ENCODE data around the gene PLD2.
A peak's percentile ranks its signal among the peaks of the same experiment; 100 is the strongest.

Gene PLD2

GRCh38 chr17:4800462-4801196 lies 6.3 kb upstream of the PLD2 start:
- no peak for DNase-seq (ENCODE audit: low read depth, low spot score)
- H3K36me3 ChIP-seq (ENCODE audit: insufficient read depth, low read length): peaks cover 17% of the 10 kb centered on the region
- H3K4me3 ChIP-seq: no peak overlapping the region
- TF ChIP-seq FOXP2 (optimal IDR thresholded peaks at IDR 0.05; ENCODE audit: control extremely low read depth, extremely low read length, insufficient read depth) (no peak), EZH2 (IDR thresholded peaks at IDR 0.05) (no peak), POLR2AphosphoS5 (IDR thresholded peaks at IDR 0.05; ENCODE audit: borderline replicate concordance, low read depth, low read length) (no peak)
- H3K9me3 ChIP-seq (ENCODE audit: low read depth, low read length): no peaks in the 10 kb centered on the region
- no peak overlapping the region for H3K27ac ChIP-seq
- H3K9ac ChIP-seq (ENCODE audit: insufficient read length): no peak overlapping the region

DNA sequence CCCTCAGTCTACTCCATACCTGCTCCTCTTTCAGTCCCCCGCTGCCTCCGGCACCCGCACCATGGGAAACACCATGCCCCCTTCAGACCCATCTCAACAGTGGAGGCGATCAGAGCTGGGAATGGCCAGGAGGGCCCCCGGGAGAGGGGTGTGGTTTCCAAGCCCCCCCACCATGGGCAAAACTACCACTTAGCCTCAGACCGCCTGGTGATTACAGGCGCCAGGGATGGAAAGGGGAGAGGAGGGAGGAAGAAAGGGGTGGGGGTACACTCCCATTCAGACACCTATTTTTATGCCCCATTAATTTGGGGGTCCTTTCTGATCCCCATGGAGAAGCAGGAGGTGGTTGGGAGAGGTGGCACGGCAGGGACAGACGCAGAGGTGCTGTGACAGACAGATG lies 4.7 kb upstream of the PLD2 start, which contains the start of gene C17orf114:
Gene C17orf114 (minus strand): TSS at position 101 of the 400 bp plus-strand sequence.
- no peak for DNase-seq (ENCODE audit: low read depth, low spot score)
- Histone ChIP-seq H3K9ac (ENCODE audit: insufficient read length) (no peak within 1 kb of the TSS), H3K36me3 (ENCODE audit: insufficient read depth, low read length) (peaks cover 16% of the 10 kb centered on the region), H3K4me3 (no peak within 1 kb of the TSS), H3K9me3 (ENCODE audit: low read depth, low read length) (no peaks in the 10 kb centered on the region), H3K27ac (no peak within 1 kb of the TSS)
- TF ChIP-seq POLR2AphosphoS5 (IDR thresholded peaks at IDR 0.05; ENCODE audit: borderline replicate concordance, low read depth, low read length) (no peak), EZH2 (IDR thresholded peaks at IDR 0.05) (no peak), FOXP2 (optimal IDR thresholded peaks at IDR 0.05; ENCODE audit: control extremely low read depth, extremely low read length, insufficient read depth) (no peak)

DNA sequence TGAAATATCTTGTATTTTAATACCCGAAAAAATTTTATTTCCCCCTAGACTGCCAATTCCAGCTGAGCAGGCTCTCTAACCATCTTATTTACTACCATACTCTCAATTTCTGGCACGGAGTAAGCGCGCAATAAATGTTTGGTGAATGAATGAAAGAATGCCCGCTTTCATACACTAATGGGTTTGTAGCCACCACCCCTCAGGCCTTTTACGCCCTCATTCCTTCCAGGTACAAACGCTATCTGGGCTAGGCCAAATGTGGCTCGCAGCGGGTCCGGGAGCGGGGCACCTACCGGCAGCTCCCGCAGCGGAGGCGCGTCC lies 536 bp upstream of the PLD2 start:
- Histone ChIP-seq H3K9ac (ENCODE audit: insufficient read length) (peak overlapping the region; percentile 37), H3K9me3 (ENCODE audit: low read depth, low read length) (no peaks in the 10 kb centered on the region), H3K27ac (no peak overlapping the region), H3K4me3 (peak overlapping the region; percentile 75), H3K36me3 (ENCODE audit: insufficient read depth, low read length) (no peaks in the 10 kb centered on the region)
- no peak for DNase-seq (ENCODE audit: low read depth, low spot score)
- no peak for TF ChIP-seq POLR2AphosphoS5 (IDR thresholded peaks at IDR 0.05; ENCODE audit: borderline replicate concordance, low read depth, low read length)
- no peak for TF ChIP-seq FOXP2 (optimal IDR thresholded peaks at IDR 0.05; ENCODE audit: control extremely low read depth, extremely low read length, insufficient read depth)
- TF ChIP-seq EZH2 (IDR thresholded peaks at IDR 0.05): no peak

DNA sequence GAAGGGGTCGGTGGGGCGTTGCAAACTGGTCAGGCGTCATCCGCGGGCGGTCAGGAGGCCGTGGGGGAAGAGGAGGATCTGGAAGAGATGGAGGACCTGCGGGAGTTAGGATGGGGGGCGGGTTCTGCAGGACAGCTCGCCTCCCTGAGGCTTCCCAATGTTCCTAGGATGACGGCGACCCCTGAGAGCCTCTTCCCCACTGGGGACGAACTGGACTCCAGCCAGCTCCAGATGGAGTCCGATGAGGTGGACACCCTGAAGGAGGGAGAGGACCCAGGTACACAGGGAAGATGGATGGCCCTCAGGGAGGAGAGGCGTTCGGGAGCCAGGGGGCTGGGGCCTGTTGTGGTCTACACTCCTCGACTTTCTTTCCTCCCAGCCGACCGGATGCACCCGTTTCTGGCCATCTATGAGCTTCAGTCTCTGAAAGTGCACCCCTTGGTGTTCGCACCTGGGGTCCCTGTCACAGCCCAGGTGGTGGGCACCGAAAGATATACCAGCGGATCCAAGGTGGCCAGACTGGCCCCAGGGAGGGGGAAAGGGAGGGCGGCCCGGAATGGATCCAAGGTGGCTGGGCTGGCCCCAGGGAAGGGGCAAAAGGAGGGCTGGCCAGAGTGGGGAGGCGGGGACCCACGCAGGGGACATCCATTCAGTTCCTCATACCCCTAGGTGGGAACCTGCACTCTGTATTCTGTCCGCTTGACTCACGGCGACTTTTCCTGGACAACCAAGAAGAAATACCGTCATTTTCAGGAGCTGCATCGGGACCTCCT lies 839 bp downstream of the PLD2 start:
- DNase-seq (ENCODE audit: low read depth, low spot score): no peak
- peak overlapping the region; percentile 75 for H3K4me3 ChIP-seq
- H3K36me3 ChIP-seq (ENCODE audit: insufficient read depth, low read length): no peaks in the 10 kb centered on the region
- no peak overlapping the region for H3K9ac ChIP-seq (ENCODE audit: insufficient read length)
- no peaks in the 10 kb centered on the region for H3K9me3 ChIP-seq (ENCODE audit: low read depth, low read length)
- TF ChIP-seq FOXP2 (optimal IDR thresholded peaks at IDR 0.05; ENCODE audit: control extremely low read depth, extremely low read length, insufficient read depth) (no peak), EZH2 (IDR thresholded peaks at IDR 0.05) (no peak), POLR2AphosphoS5 (IDR thresholded peaks at IDR 0.05; ENCODE audit: borderline replicate concordance, low read depth, low read length) (no peak)
- H3K27ac ChIP-seq: no peak overlapping the region

GRCh38 chr17:4808378-4808767 lies 1.4 kb downstream of the PLD2 start:
- TF ChIP-seq FOXP2 (optimal IDR thresholded peaks at IDR 0.05; ENCODE audit: control extremely low read depth, extremely low read length, insufficient read depth): no peak
- no peak for TF ChIP-seq EZH2 (IDR thresholded peaks at IDR 0.05)
- TF ChIP-seq POLR2AphosphoS5 (IDR thresholded peaks at IDR 0.05; ENCODE audit: borderline replicate concordance, low read depth, low read length): no peak
- no peak for DNase-seq (ENCODE audit: low read depth, low spot score)
- Histone ChIP-seq H3K4me3 (no peak overlapping the region), H3K27ac (no peak overlapping the region), H3K9me3 (ENCODE audit: low read depth, low read length) (no peaks in the 10 kb centered on the region), H3K9ac (ENCODE audit: insufficient read length) (no peak overlapping the region), H3K36me3 (ENCODE audit: insufficient read depth, low read length) (no peaks in the 10 kb centered on the region)

DNA sequence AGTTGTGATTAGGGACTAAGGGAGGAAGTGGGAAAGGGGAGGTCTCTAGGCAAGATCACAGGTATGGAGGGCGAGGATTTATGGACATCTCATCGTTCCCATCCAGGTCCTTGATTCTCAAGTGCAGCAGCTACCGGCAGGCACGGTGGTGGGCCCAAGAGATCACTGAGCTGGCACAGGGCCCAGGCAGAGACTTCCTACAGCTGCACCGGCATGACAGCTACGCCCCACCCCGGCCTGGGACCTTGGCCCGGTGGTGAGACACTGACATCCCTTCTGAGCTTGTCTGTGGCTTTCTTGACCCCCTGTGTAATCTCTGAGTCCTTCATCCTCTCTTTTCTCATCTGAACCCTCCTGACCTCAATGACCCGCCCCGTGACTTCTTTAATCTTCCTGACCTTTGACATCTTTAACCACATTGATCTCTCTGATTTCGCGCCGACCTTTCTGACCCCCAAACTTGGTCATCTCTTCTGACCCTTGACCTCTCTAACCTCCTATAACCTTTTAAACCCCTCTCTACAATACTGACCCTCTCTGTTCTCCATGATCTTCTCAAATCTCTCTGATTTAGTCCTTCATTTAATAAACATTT lies 3.8 kb downstream of the PLD2 start:
- Histone ChIP-seq H3K4me3 (no peak overlapping the region), H3K27ac (no peak overlapping the region), H3K9ac (ENCODE audit: insufficient read length) (no peak overlapping the region), H3K9me3 (ENCODE audit: low read depth, low read length) (no peaks in the 10 kb centered on the region), H3K36me3 (ENCODE audit: insufficient read depth, low read length) (no peaks in the 10 kb centered on the region)
- DNase-seq (ENCODE audit: low read depth, low spot score): no peak
- TF ChIP-seq POLR2AphosphoS5 (IDR thresholded peaks at IDR 0.05; ENCODE audit: borderline replicate concordance, low read depth, low read length): no peak
- no peak for TF ChIP-seq FOXP2 (optimal IDR thresholded peaks at IDR 0.05; ENCODE audit: control extremely low read depth, extremely low read length, insufficient read depth)
- TF ChIP-seq EZH2 (IDR thresholded peaks at IDR 0.05): no peak

- Histone ChIP-seq H3K9ac (ENCODE audit: insufficient read length) (no peak overlapping the region), H3K36me3 (ENCODE audit: insufficient read depth, low read length) (no peaks in the 10 kb centered on the region), H3K9me3 (ENCODE audit: low read depth, low read length) (no peaks in the 10 kb centered on the region), H3K27ac (no peak overlapping the region), H3K4me3 (no peak overlapping the region)
- no peak for DNase-seq (ENCODE audit: low read depth, low spot score)
- TF ChIP-seq EZH2 (IDR thresholded peaks at IDR 0.05): no peak
Observed at GRCh38 chr17:4811471-4811870, 4.5 kb downstream of the PLD2 start.

GRCh38 chr17:4812690-4813089 lies 5.7 kb downstream of the PLD2 start:
- Histone ChIP-seq H3K9me3 (ENCODE audit: low read depth, low read length) (no peaks in the 10 kb centered on the region), H3K9ac (ENCODE audit: insufficient read length) (no peak overlapping the region), H3K27ac (no peak overlapping the region), H3K4me3 (no peak overlapping the region), H3K36me3 (ENCODE audit: insufficient read depth, low read length) (no peaks in the 10 kb centered on the region)
- DNase-seq (ENCODE audit: low read depth, low spot score): no peak
- no peak for TF ChIP-seq FOXP2 (optimal IDR thresholded peaks at IDR 0.05; ENCODE audit: control extremely low read depth, extremely low read length, insufficient read depth)
- TF ChIP-seq POLR2AphosphoS5 (IDR thresholded peaks at IDR 0.05; ENCODE audit: borderline replicate concordance, low read depth, low read length): no peak
- no peak for TF ChIP-seq EZH2 (IDR thresholded peaks at IDR 0.05)

All from SK-N-MC (cell line).